Left lung (tissue), 10 donors: Measurements from ENCODE around the gene OSER1. TPM values are rescaled to one million over a fixed set of nuclear protein-coding genes. Genes with fewer than 3 reads are reported as not detected.

ENCODE experiments used
- ATAC-seq: fragments of 200-7000 bp; cut with Tn5 transposase; one replicate; pipeline ENCODE4 v1.9.1; 2020; ENCODE audit warnings: moderate library complexity
- DNase-seq, 4 donors: peaks; one replicate each; pipeline ENCODE4 v3.0.0-alpha.2; 2013 to 2020
- H3K27ac ChIP-seq, 2 donors: fragments of 200-600 bp; sonication (generic) in 1 of 2; one replicate each; pipeline versions ENCODE4 v1.5.0 to v1.8.0; 2020 to 2021
- H3K27me3 ChIP-seq, 2 donors: fragments of 200-600 bp; sonication (generic) in 1 of 2; one replicate each; pipeline versions ENCODE4 v1.5.0 to v1.8.0; 2020 to 2021
- H3K36me3 ChIP-seq, 2 donors: fragments of 200-600 bp; sonication (generic) in 1 of 2; one replicate each; pipeline versions ENCODE4 v1.5.0 to v1.8.0; 2020 to 2021
- H3K4me1 ChIP-seq, 2 donors: fragments of 200-600 bp; one replicate each; pipeline ENCODE4 v1.8.0; 2021
- H3K4me3 ChIP-seq, 2 donors: fragments of 200-600 bp; sonication (generic) in 1 of 2; one replicate each; pipeline versions ENCODE4 v1.5.0 to v1.8.0; 2020 to 2021; ENCODE audit warnings: mild to moderate bottlenecking in 1 of 2
- H3K9me3 ChIP-seq, 2 donors: fragments of 200-600 bp; sonication (generic) in 1 of 2; one replicate each; pipeline versions ENCODE4 v1.5.0 to v1.8.0; 2020 to 2021
- CTCF ChIP-seq, 2 donors: fragments of 200-600 bp; sonication (generic) in 1 of 2; IDR thresholded peaks; one replicate each; pipeline versions ENCODE4 v1.5.0 to v1.8.0; 2021; ENCODE audit warnings: antibody characterized with exemption in 2 of 2
- intact Hi-C, 2 donors: fragments of 100-400 bp; cut with DNase I; formaldehyde crosslinking; loops; one replicate each; pipeline versions ENCODE4 v1.11.2 to v1.14.2; 2022
- polyA plus RNA-seq, 6 donors: library from polyadenylated mRNA; unstranded; fragments of 120-200 nt; gene quantifications; one replicate each; pipeline ENCODE4 v1.2.1, GENCODE V29; 2013; ENCODE audit not compliant: insufficient read length in 6 of 6
- total RNA-seq, 2 donors: library from RNA; stranded (reverse); fragmentation: NEBNext Ultra II Directional; extraction: Animal tissue kit (Norgen Biotek cat#: 25700); gene quantifications; one replicate each; pipeline ENCODE4 v1.2.1, GENCODE V29; 2021
- donor health status: DM: no; HTN: yes; CAD: no.
- donor health status: DM: no; HTN: no; CAD: no.

OSER1 gene
- total and polyA plus RNA-seq, 8 donors = 22.3 to 44.8 (median 36.8) TPM

- no peak for DNase-seq
- intact Hi-C loops = no loop called here
- Histone ChIP-seq H3K4me3 (no peak overlapping the region), H3K4me1 (no peaks in the 10 kb centered on the region), H3K27me3 (no peaks in the 10 kb centered on the region), H3K36me3 (no peaks in the 10 kb centered on the region), H3K9me3 (no peaks in the 10 kb centered on the region), H3K27ac (no peak overlapping the region)
- no peak for TF ChIP-seq CTCF (IDR thresholded peaks at IDR 0.05)
- no peak for ATAC-seq
These were observed 18.1 kb upstream of the OSER1 start for GRCh38 chr20:44228465-44229258.

- intact Hi-C loops = no loop called here
- no peak for ATAC-seq
- H3K27me3 ChIP-seq = no peaks in the 10 kb centered on the region
- H3K9me3 ChIP-seq = no peaks in the 10 kb centered on the region
- no peaks in the 10 kb centered on the region for H3K4me1 ChIP-seq
- H3K36me3 ChIP-seq = no peaks in the 10 kb centered on the region
- H3K4me3 ChIP-seq = no peak overlapping the region
- H3K27ac ChIP-seq = no peak overlapping the region
- no peak for DNase-seq
- no peak for TF ChIP-seq CTCF (IDR thresholded peaks at IDR 0.05)
These were observed 14.1 kb upstream of the OSER1 start for GRCh38 chr20:44224637-44225036.

GRCh38 chr20:44223721-44224120, 13.2 kb upstream of the OSER1 start:
- intact Hi-C loops = no loop called here
- H3K4me1 ChIP-seq = peaks cover 0 to 3% of the 10 kb centered on the region in 2 donors
- no peak for ATAC-seq
- H3K27me3 ChIP-seq = no peaks in the 10 kb centered on the region
- H3K4me3 ChIP-seq = no peak overlapping the region
- H3K9me3 ChIP-seq = no peaks in the 10 kb centered on the region
- DNase-seq = no peak
- no peak overlapping the region for H3K27ac ChIP-seq
- no peak for TF ChIP-seq CTCF (IDR thresholded peaks at IDR 0.05)
- H3K36me3 ChIP-seq = no peaks in the 10 kb centered on the region

- intact Hi-C loops = no loop called here
These were observed 12.2 kb upstream of the OSER1 start for GRCh38 chr20:44222633-44223368.

More at GRCh38 chr20:44222633-44223368, 12.2 kb upstream of the OSER1 start:
- DNase-seq (no peak), ATAC-seq (no peak)
- no peaks in the 10 kb centered on the region for H3K36me3 ChIP-seq
- TF ChIP-seq CTCF (IDR thresholded peaks at IDR 0.05) = no peak
- no peaks in the 10 kb centered on the region for H3K27me3 ChIP-seq
- no peak overlapping the region for H3K4me3 ChIP-seq
- H3K27ac ChIP-seq = no peak overlapping the region
- peaks cover 0 to 12% of the 10 kb centered on the region in 2 donors for H3K4me1 ChIP-seq
- no peaks in the 10 kb centered on the region for H3K9me3 ChIP-seq
